ENCODE data around the gene GATA5. TPM values are rescaled to one million over a fixed set of nuclear protein-coding genes. Genes with fewer than 3 reads are reported as not detected.
"Not testable (repeated sequence)": the region's sequence is repeated elsewhere in the genome, so short reads cannot be mapped to it uniquely, and the experiment has no call there.

Gene GATA5
- total RNA-seq, 1 experiment from 2014 or later = 0.10 TPM

GRCh38 chr20:62430866-62431447, 44.8 kb downstream of the GATA5 start:
- DNase-seq (ENCODE audit: low spot score) = no peak

- no peak for DNase-seq (ENCODE audit: low spot score)
These were observed 45.4 kb downstream of the GATA5 start for GRCh38 chr20:62430311-62430853.

GRCh38 chr20:62429455-62430310, 46.1 kb downstream of the GATA5 start:
- DNase-seq (ENCODE audit: low spot score) = no peak

GRCh38 chr20:62428396-62429295, 47.1 kb downstream of the GATA5 start:
- no peak for DNase-seq (ENCODE audit: low spot score)

GRCh38 chr20:62428002-62428372, 47.8 kb downstream of the GATA5 start:
- DNase-seq (ENCODE audit: low spot score) = no peak

- no peak for DNase-seq (ENCODE audit: low spot score)
These were observed 48.4 kb downstream of the GATA5 start, which contains the start of gene RBBP8NL for GRCh38 chr20:62427172-62428001. RBBP8NL (minus strand) TSS chr20:62427539; CDS start chr20:62419647, 7,892 bp downstream.

- no peak for DNase-seq (ENCODE audit: low spot score)
These were observed 49.1 kb downstream of the GATA5 start for GRCh38 chr20:62426699-62427131.

- DNase-seq (ENCODE audit: low spot score) = not testable (repeated sequence)
These were observed 49.8 kb downstream of the GATA5 start for GRCh38 chr20:62426059-62426348.

GRCh38 chr20:62425281-62426058, 50.3 kb downstream of the GATA5 start:
- DNase-seq (ENCODE audit: low spot score) = no peak

GRCh38 chr20:62424249-62425107, 51.3 kb downstream of the GATA5 start:
- no peak for DNase-seq (ENCODE audit: low spot score)

- DNase-seq (ENCODE audit: low spot score) = no peak
These were observed 52.5 kb downstream of the GATA5 start for GRCh38 chr20:62423326-62423706.

GRCh38 chr20:62422636-62423325, 53.0 kb downstream of the GATA5 start:
- DNase-seq (ENCODE audit: low spot score) = no peak

GRCh38 chr20:62421716-62421990, 54.1 kb downstream of the GATA5 start:
- no peak for DNase-seq (ENCODE audit: low spot score)

GRCh38 chr20:62420846-62421715, 54.7 kb downstream of the GATA5 start:
- DNase-seq (ENCODE audit: low spot score) = no peak

- DNase-seq (ENCODE audit: low spot score) = no peak
These were observed 56.0 kb downstream of the GATA5 start for GRCh38 chr20:62419759-62420158.

GRCh38 chr20:62418709-62419487, 56.9 kb downstream of the GATA5 start:
- DNase-seq (ENCODE audit: low spot score) = no peak

- no peak for DNase-seq (ENCODE audit: low spot score)
These were observed 57.6 kb downstream of the GATA5 start for GRCh38 chr20:62417981-62418708.

All from H4 (cell line).